H1 (cell line): ENCODE results near the gene ECT2L. TPM values are rescaled to one million over a fixed set of nuclear protein-coding genes. Genes with fewer than 3 reads are reported as not detected.

Experiments used
- CTCF ChIA-PET: fragments of 300-600 bp; sonication (Branson Sonifier 250); formaldehyde crosslinking; loops from one replicate; lab custom pipeline; 2021; ENCODE audit not compliant: partially characterized antibody; lab: Charles Lee
- POLR2A ChIA-PET: fragments of 300-600 bp; sonication (Branson Sonifier 250); formaldehyde crosslinking; loops from one replicate; lab custom pipeline; 2021; ENCODE audit warnings: inconsistent platforms; ENCODE audit not compliant: partially characterized antibody; lab: Charles Lee
- DNase-seq, 2 experiments: peaks; one replicate each; pipeline versions ENCODE4 v3.0.0 to v3.0.0-alpha.2; 2010 to 2022; ENCODE audit warnings: low spot score in 2 of 2, low read depth in 1 of 2, mixed read lengths in 1 of 2
- FAIRE-seq: peaks from 2 replicates; lab custom pipeline; 2011; peaks lifted over from hg19 to GRCh38; lab: Jason Lieb, UNC
- H2AFZ ChIP-seq: 2 replicates; pipeline ENCODE4 v1.8.1; 2012; ENCODE audit warnings: low read length, inconsistent platforms
- H2AK5ac ChIP-seq: 2 replicates; pipeline ENCODE4 v1.6.1; 2013; ENCODE audit warnings: low read depth, low read length
- H2BK120ac ChIP-seq: replicated peaks from 2 replicates; pipeline ENCODE3; 2013; ENCODE audit warnings: low read depth, low read length, inconsistent platforms
- H2BK12ac ChIP-seq: 2 replicates; pipeline ENCODE4 v1.6.1; 2013; ENCODE audit warnings: low read depth, low read length
- H2BK15ac ChIP-seq: 2 replicates; pipeline ENCODE4 v1.6.1; 2013; ENCODE audit warnings: low read length
- H2BK20ac ChIP-seq: 2 replicates; pipeline ENCODE4 v1.6.1; 2013; ENCODE audit warnings: low read length
- H2BK5ac ChIP-seq: 2 replicates; pipeline ENCODE4 v1.6.1; 2013; ENCODE audit warnings: low read depth, low read length
- H3K14ac ChIP-seq: 2 replicates; pipeline ENCODE4 v1.6.1; 2013; ENCODE audit warnings: inconsistent platforms; ENCODE audit not compliant: insufficient read length
- H3K18ac ChIP-seq: 2 replicates; pipeline ENCODE4 v1.6.1; 2013; ENCODE audit warnings: low read length; ENCODE audit errors: extremely low read depth
- H3K23ac ChIP-seq: 2 replicates; pipeline ENCODE4 v1.6.1; 2013; ENCODE audit warnings: inconsistent platforms; ENCODE audit not compliant: insufficient read length
- H3K23me2 ChIP-seq: 2 replicates; pipeline ENCODE4 v1.6.1; 2013; ENCODE audit warnings: low read depth, low read length
- H3K27ac ChIP-seq: 2 replicates; pipeline ENCODE4 v1.6.1; 2011; ENCODE audit warnings: low read depth, low read length, inconsistent platforms
- H3K27me3 ChIP-seq, 4 experiments: replicated peaks in 1 of 4; 1 replicate in 1 of 4; 2 replicates in 3 of 4; pipeline versions ENCODE4 v1.6.1 to v1.8.1; 2011 to 2013; ENCODE audit warnings: low read length in 3 of 4, mild to moderate bottlenecking in 3 of 4, inconsistent platforms in 2 of 4, mixed read lengths in 2 of 4, moderate library complexity in 1 of 4; ENCODE audit not compliant: control insufficient read depth in 3 of 4, insufficient read depth in 3 of 4; ENCODE audit errors: extremely low read depth in 1 of 4
- H3K36me3 ChIP-seq, 4 experiments: 2 replicates each; pipeline versions ENCODE4 v1.6.1 to v1.8.1; 2011 to 2013; ENCODE audit warnings: mild to moderate bottlenecking in 4 of 4, low read length in 3 of 4, moderate library complexity in 2 of 4, control low read depth in 1 of 4, inconsistent platforms in 1 of 4; ENCODE audit not compliant: insufficient read depth in 4 of 4, control insufficient read depth in 2 of 4
- H3K4ac ChIP-seq: replicated peaks from 2 replicates; pipeline ENCODE3; 2013; ENCODE audit warnings: low read length, low read depth, mixed read lengths, inconsistent platforms; ENCODE audit not compliant: insufficient read length
- H3K4me1 ChIP-seq, 4 experiments: replicated peaks in 1 of 4; 1 replicate in 1 of 4; 2 replicates in 3 of 4; pipeline versions ENCODE4 v1.6.1 to v1.8.1; 2011 to 2013; ENCODE audit warnings: low read length in 3 of 4, inconsistent platforms in 2 of 4, mixed read lengths in 1 of 4; ENCODE audit not compliant: insufficient read depth in 4 of 4, control insufficient read depth in 3 of 4
- H3K4me2 ChIP-seq, 2 experiments: 2 replicates each; pipeline versions ENCODE4 v1.6.1 to v1.8.1; 2011 to 2013; ENCODE audit warnings: low read depth in 2 of 2, low read length in 2 of 2, control low read depth in 1 of 2, inconsistent platforms in 1 of 2, mild to moderate bottlenecking in 1 of 2; ENCODE audit not compliant: insufficient read depth in 1 of 2
- H3K4me3 ChIP-seq, 4 experiments: fragments of 200-600, 300-600 bp in 1 of 4; sonication (generic), shearing (Covaris generic), sonication (Bioruptor Twin) in 1 of 4; 2 replicates each; pipeline versions ENCODE4 v1.5.1 to v1.8.1; 2011 to 2016; ENCODE audit warnings: low read length in 4 of 4, low read depth in 3 of 4, control low read depth in 2 of 4, inconsistent platforms in 2 of 4, mild to moderate bottlenecking in 2 of 4, mixed read lengths in 1 of 4, moderate library complexity in 1 of 4; ENCODE audit not compliant: insufficient read depth in 2 of 4; ENCODE audit errors: extremely low read depth in 1 of 4
- H3K56ac ChIP-seq: replicated peaks from 2 replicates; pipeline ENCODE3; 2013; ENCODE audit warnings: low read depth, mild to moderate bottlenecking, mixed read lengths, low read length, inconsistent platforms; ENCODE audit not compliant: insufficient read length
- H3K79me1 ChIP-seq: 2 replicates; pipeline ENCODE4 v1.6.1; 2013; ENCODE audit warnings: low read depth, low read length, control low read depth
- H3K79me2 ChIP-seq, 2 experiments: 2 replicates each; pipeline versions ENCODE4 v1.6.1 to v1.8.1; 2012 to 2013; ENCODE audit warnings: low read length in 2 of 2, mild to moderate bottlenecking in 2 of 2, inconsistent platforms in 1 of 2; ENCODE audit not compliant: insufficient read depth in 2 of 2, control insufficient read depth in 1 of 2
- H3K9ac ChIP-seq, 4 experiments: replicated peaks in 1 of 4; 1 replicate in 1 of 4; 2 replicates in 3 of 4; pipeline versions ENCODE4 v1.6.1 to v1.8.1; 2011 to 2013; ENCODE audit warnings: low read depth in 3 of 4, low read length in 3 of 4, control low read depth in 2 of 4, mild to moderate bottlenecking in 2 of 4, moderate library complexity in 2 of 4, inconsistent platforms in 1 of 4; ENCODE audit errors: extremely low read depth in 1 of 4
- H3K9me3 ChIP-seq, 2 experiments: 2 replicates each; pipeline versions ENCODE4 v1.6.1 to v1.8.1; 2012 to 2013; ENCODE audit warnings: mild to moderate bottlenecking in 2 of 2, moderate library complexity in 2 of 2, control low read depth in 1 of 2, inconsistent platforms in 1 of 2, low read depth in 1 of 2, low read length in 1 of 2, mixed read lengths in 1 of 2; ENCODE audit not compliant: insufficient read depth in 2 of 2
- H4K20me1 ChIP-seq, 2 experiments: replicated peaks in 1 of 2; 2 replicates each; pipeline versions ENCODE3 to v1.8.1; 2011 to 2013; ENCODE audit warnings: inconsistent platforms in 2 of 2, low read length in 2 of 2, mild to moderate bottlenecking in 1 of 2; ENCODE audit not compliant: insufficient read depth in 2 of 2, control insufficient read depth in 1 of 2
- H4K5ac ChIP-seq: 2 replicates; pipeline ENCODE4 v1.6.1; 2013; ENCODE audit warnings: low read length, low read depth, mixed read lengths, inconsistent platforms; ENCODE audit not compliant: insufficient read length
- H4K8ac ChIP-seq: 2 replicates; pipeline ENCODE4 v1.8.0; 2013; ENCODE audit warnings: mild to moderate bottlenecking, moderate library complexity, low read length, inconsistent platforms; ENCODE audit not compliant: insufficient read depth; ENCODE audit errors: extremely low read depth
- H4K91ac ChIP-seq: replicated peaks from 2 replicates; pipeline ENCODE3; 2013; ENCODE audit warnings: low read length, mixed read lengths, inconsistent platforms; ENCODE audit not compliant: insufficient read length
- CREB1 ChIP-seq: IDR thresholded peaks from 2 replicates; pipeline ENCODE4 v1.6.1; 2012; ENCODE audit warnings: inconsistent platforms
- CTCF ChIP-seq, 3 experiments: IDR thresholded peaks; 1 replicate in 2 of 3; 2 replicates in 1 of 3; pipeline versions ENCODE4 v1.5.1 to v1.6.1; 2011; ENCODE audit warnings: low read length in 3 of 3, mild to moderate bottlenecking in 3 of 3, inconsistent platforms in 2 of 3, low read depth in 1 of 3, moderate library complexity in 1 of 3; ENCODE audit not compliant: insufficient read depth in 1 of 3; ENCODE audit errors: control extremely low read depth in 1 of 3
- GTF2F1 ChIP-seq: IDR thresholded peaks from 2 replicates; pipeline ENCODE4 v1.6.1; 2012; ENCODE audit warnings: low read depth, low read length, improper control_type of control experiment, borderline replicate concordance
- KDM4A ChIP-seq: IDR thresholded peaks from one replicate; pipeline ENCODE4 v1.7.1; 2012; ENCODE audit warnings: low read depth, mild to moderate bottlenecking, moderate library complexity, low read length, inconsistent platforms; ENCODE audit not compliant: severe bottlenecking
- KDM5A ChIP-seq: fragments of 200-600 bp; IDR thresholded peaks from 2 replicates; pipeline ENCODE4 v1.7.1; 2012; ENCODE audit warnings: mild to moderate bottlenecking, low read length, inconsistent platforms, mixed read lengths
- RAD21 ChIP-seq, 2 experiments: IDR thresholded peaks in 1 of 2; conservative IDR thresholded peaks in 1 of 2; 2 replicates each; pipeline ENCODE4 v1.6.1; 2011; ENCODE audit warnings: low read depth in 2 of 2, low read length in 2 of 2, improper control_type of control experiment in 1 of 2, inconsistent platforms in 1 of 2, mild to moderate bottlenecking in 1 of 2, moderate library complexity in 1 of 2
- RNF2 ChIP-seq: fragments of 200-900, 300-1000 bp; sonication (generic); IDR thresholded peaks from 2 replicates; pipeline ENCODE4 v1.7.1; 2016; ENCODE audit warnings: borderline replicate concordance, low read depth, mild to moderate bottlenecking, antibody characterized with exemption, low read length; ENCODE audit not compliant: poor library complexity, severe bottlenecking; ENCODE audit errors: missing control alignments
- SP1 ChIP-seq: IDR thresholded peaks from 2 replicates; pipeline ENCODE4 v1.6.1; 2011; ENCODE audit warnings: low read depth, low read length
- SUZ12 ChIP-seq: fragments of 200-600 bp; sonication (generic); IDR thresholded peaks from 2 replicates; pipeline ENCODE4 v1.6.1; 2012; ENCODE audit warnings: mild to moderate bottlenecking, inconsistent platforms, low read length, moderate library complexity, mixed read lengths
- TAF7 ChIP-seq: optimal IDR thresholded peaks from 2 replicates; pipeline ENCODE3; 2011; ENCODE audit warnings: low read depth, mild to moderate bottlenecking, inconsistent platforms, low read length, moderate library complexity, borderline replicate concordance
- WGBS, 2 experiments: shearing (Covaris generic) in 1 of 2; methylation state at CpG; one replicate each; pipeline versions ENCODE4 v1.1.6 to v1.1.7; 2013 to 2015; ENCODE audit warnings: low lambda C conversion rate in 2 of 2, mixed read lengths in 2 of 2, inconsistent platforms in 1 of 2, low coverage in 1 of 2, missing lambda C conversion rate in 1 of 2; ENCODE audit not compliant: insufficient replicate concordance in 2 of 2, insufficient coverage in 1 of 2, insufficient read length in 1 of 2; ENCODE audit errors: extremely low coverage in 1 of 2, missing lambda C conversion rate in 1 of 2; 5-methylcytosine and 5-hydroxymethylcytosine counted together
- polyA plus RNA-seq, 7 experiments: library from polyadenylated mRNA; depleted of rRNA in 3 of 7; stranded (reverse) in 5 of 7; unstranded in 2 of 7; fragments of >200 nt in 5 of 7; fragments of 200-250 nt in 2 of 7; gene quantifications; 1 replicate in 5 of 7; 2 replicates in 1 of 7; 4 replicates in 1 of 7; pipeline versions ENCODE4 v1.2.1 to v1.2.3, GENCODE V29; 2011 to 2013; ENCODE audit warnings: missing spikeins in 2 of 7, mixed read lengths in 2 of 7
- total RNA-seq: library from RNA; stranded (reverse); fragmentation: NEBNext Ultra II Directional; extraction: Animal tissue kit (Norgen Biotek cat#: 25700); gene quantifications from 2 replicates; pipeline ENCODE4 v1.2.1, GENCODE V29; 2021

Gene ECT2L
- total and polyA plus RNA-seq, 2 of the 8 experiments (the other 6 are each of a cell fraction or from before 2014, with no cell fraction given), result not detected

- no peak overlapping the region for H2BK15ac ChIP-seq
- no peaks in the 10 kb centered on the region for H3K9me3 ChIP-seq
- ChIA-PET CTCF (interaction anchor here (0.6 to 2.0 kb wide), 21 partner anchors 9 to 546 kb away, joined by 3 to 13 read pairs (median 3); partner anchors contain the start of gene ECT2L), POLR2A (interaction anchor here (0.7 to 1.2 kb wide), 2 partner anchors 547 to 1977 kb away, joined by 3 read pairs; no protein-coding TSS in a partner anchor)
- no peak overlapping the region for H3K9ac ChIP-seq
- H3K4me3 ChIP-seq, result no peak overlapping the region
- no peaks in the 10 kb centered on the region for H4K20me1 ChIP-seq
- no peak overlapping the region for H3K56ac ChIP-seq
- no peaks in the 10 kb centered on the region for H3K79me1 ChIP-seq
- H2AK5ac ChIP-seq, result no peak overlapping the region
- H4K5ac ChIP-seq, result no peak overlapping the region
- H4K91ac ChIP-seq, result no peak overlapping the region
- no peaks in the 10 kb centered on the region; the same call in 1 of the 2 replicates for H3K23me2 ChIP-seq
- H3K27me3 ChIP-seq, result no peaks in the 10 kb centered on the region; a peak in 1 of 7 replicates
- 95% methylated on average over 6 of the region's 6 CpGs; no CpG with 5 or more reads in 1 of the 2 experiments for WGBS, 2 experiments
- H2BK12ac ChIP-seq, result no peak overlapping the region
- no peaks in the 10 kb centered on the region for H3K36me3 ChIP-seq
- H2BK20ac ChIP-seq, result no peak overlapping the region
- H3K18ac ChIP-seq, result no peak overlapping the region
- H3K79me2 ChIP-seq, result no peaks in the 10 kb centered on the region
- H3K23ac ChIP-seq, result no peak overlapping the region
- no peak overlapping the region for H3K27ac ChIP-seq
- H2BK120ac ChIP-seq, result no peak overlapping the region
- no peak overlapping the region for H2BK5ac ChIP-seq
- peaks cover 0 to 6% (median 3%) of the 10 kb centered on the region in 4 experiments; a peak in 4 of 7 replicates for H3K4me1 ChIP-seq
- FAIRE-seq (no peak), DNase-seq (no peak)
- H3K14ac ChIP-seq, result no peak overlapping the region
- H2AFZ ChIP-seq, result no peak overlapping the region
- H3K4me2 ChIP-seq, result no peak overlapping the region
- no peak overlapping the region for H3K4ac ChIP-seq
- no peak overlapping the region for H4K8ac ChIP-seq
- TF ChIP-seq CREB1, result no peak
- no peak for TF ChIP-seq KDM5A
- no peak for TF ChIP-seq CTCF (IDR thresholded peaks at IDR 0.05; ENCODE audit: control extremely low read depth in 1 of 3, insufficient read depth in 1 of 3, low read depth in 1 of 3, low read length in 3 of 3)
- TF ChIP-seq RNF2, result no peak
- TF ChIP-seq GTF2F1, result no peak
- no peak for TF ChIP-seq SUZ12
- TF ChIP-seq RAD21 (IDR thresholded peaks at IDR 0.05 in 1 of 2, conservative IDR thresholded peaks at IDR 0.05 in 1 of 2; ENCODE audit: low read depth in 2 of 2, low read length in 2 of 2), result no peak
- TF ChIP-seq TAF7, result no peak
- TF ChIP-seq KDM4A, result no peak
- no peak for TF ChIP-seq SP1
Measured at GRCh38 chr6:138815221-138815620, 19.3 kb downstream of the ECT2L start.
